Neural cell (in vitro differentiated cells): ENCODE measurements around the gene RAP2A. TPM values are rescaled to one million over a fixed set of nuclear protein-coding genes. Genes with fewer than 3 reads are reported as not detected.

Experiments used
- H2AFZ ChIP-seq: fragments of 200-600, 300-800 bp; sonication (generic), shearing (Covaris generic); 2 replicates; pipeline ENCODE4 v1.6.0; 2014; ENCODE audit warnings: low read depth, mild to moderate bottlenecking, antibody characterized with exemption, low read length, moderate library complexity
- H3F3A ChIP-seq: fragments of 200-600 bp; shearing (Covaris generic); 2 replicates; pipeline ENCODE4 v1.6.1; 2016; ENCODE audit warnings: mild to moderate bottlenecking, moderate library complexity, mixed read lengths, antibody characterized with exemption, low read length; ENCODE audit not compliant: insufficient read depth, poor library complexity, severe bottlenecking
- H3K27ac ChIP-seq: fragments of 200-600, 300-800 bp; sonication (generic), shearing (Covaris generic); 2 replicates; pipeline ENCODE4 v1.5.1; 2014; ENCODE audit warnings: mild to moderate bottlenecking, low read length, moderate library complexity
- H3K27me3 ChIP-seq: fragments of 300-800, 200-600 bp; sonication (generic), shearing (Covaris generic); 2 replicates; pipeline ENCODE4 v1.6.0; 2014; ENCODE audit warnings: mild to moderate bottlenecking, low read depth, low read length, moderate library complexity; ENCODE audit not compliant: insufficient read depth
- H3K36me3 ChIP-seq: fragments of 300-800, 200-600 bp; sonication (generic), shearing (Covaris generic); 2 replicates; pipeline ENCODE4 v1.5.1; 2014; ENCODE audit warnings: mild to moderate bottlenecking, antibody characterized with exemption, low read length, moderate library complexity; ENCODE audit not compliant: insufficient read depth
- H3K4me2 ChIP-seq: fragments of 300-800, 200-600 bp; sonication (generic), shearing (Covaris generic); 2 replicates; pipeline ENCODE4 v1.6.0; 2014; ENCODE audit warnings: mild to moderate bottlenecking, low read length
- H3K4me3 ChIP-seq: fragments of 300-800, 200-600 bp; sonication (generic), shearing (Covaris generic); 2 replicates; pipeline ENCODE4 v1.5.1; 2014; ENCODE audit warnings: mild to moderate bottlenecking, low read length, moderate library complexity
- H3K79me2 ChIP-seq: fragments of 200-600 bp; shearing (Covaris generic); replicated peaks from 2 replicates; pipeline ENCODE4 v1.6.0; 2014; ENCODE audit warnings: mild to moderate bottlenecking, low read length, moderate library complexity; ENCODE audit not compliant: insufficient read depth
- H3K9ac ChIP-seq: fragments of 300-800, 200-600 bp; sonication (generic), shearing (Covaris generic); 2 replicates; pipeline ENCODE4 v1.6.1; 2016; ENCODE audit warnings: mild to moderate bottlenecking, low read length, mixed read lengths
- H3K9me2 ChIP-seq: fragments of 200-600 bp; shearing (Covaris generic); 2 replicates; pipeline ENCODE4 v1.6.1; 2016; ENCODE audit warnings: mild to moderate bottlenecking, low read length, mixed read lengths; ENCODE audit not compliant: insufficient read depth
- H3K9me3 ChIP-seq: fragments of 200-600, 300-800 bp; sonication (generic), shearing (Covaris generic); 2 replicates; pipeline ENCODE4 v1.6.1; 2016; ENCODE audit warnings: mild to moderate bottlenecking, mixed run types, low read length, moderate library complexity, mixed read lengths
- H4K20me1 ChIP-seq: fragments of 200-600 bp; shearing (Covaris generic); 2 replicates; pipeline ENCODE4 v1.6.1; 2016; ENCODE audit warnings: mild to moderate bottlenecking, mixed run types; ENCODE audit not compliant: insufficient read depth
- EP300 ChIP-seq: fragments of 450-650 bp; conservative IDR thresholded peaks from 2 replicates; pipeline ENCODE4 v1.6.1; 2014; ENCODE audit warnings: antibody characterized with exemption, mild to moderate bottlenecking, moderate library complexity; ENCODE audit not compliant: poor library complexity, severe bottlenecking
- EZH2 ChIP-seq: fragments of 200-600, 300-800 bp; shearing (Covaris generic), sonication (generic); IDR thresholded peaks from 2 replicates; pipeline ENCODE4 v1.6.1; 2014; ENCODE audit warnings: antibody characterized with exemption, low read length, borderline replicate concordance, mild to moderate bottlenecking; ENCODE audit not compliant: insufficient read depth, poor library complexity, severe bottlenecking
- MXI1 ChIP-seq: fragments of 450-650 bp; conservative IDR thresholded peaks from 2 replicates; pipeline ENCODE4 v1.6.1; 2014; ENCODE audit warnings: antibody characterized with exemption, mild to moderate bottlenecking; ENCODE audit not compliant: poor library complexity, severe bottlenecking
- POLR2AphosphoS5 ChIP-seq: IDR thresholded peaks from 2 replicates; pipeline ENCODE4 v1.6.1; 2012
- RAD21 ChIP-seq: fragments of 450-650 bp; conservative IDR thresholded peaks from 2 replicates; pipeline ENCODE4 v1.6.1; 2014; ENCODE audit warnings: antibody characterized with exemption, mild to moderate bottlenecking, moderate library complexity
- SMC3 ChIP-seq: fragments of 450-650 bp; conservative IDR thresholded peaks from 2 replicates; pipeline ENCODE4 v1.6.1; 2014; ENCODE audit warnings: antibody characterized with exemption, mild to moderate bottlenecking, moderate library complexity; ENCODE audit not compliant: poor library complexity
- TAF1 ChIP-seq: IDR thresholded peaks from 2 replicates; pipeline ENCODE4 v1.6.1; 2012; ENCODE audit warnings: low read depth
- polyA plus RNA-seq: library from polyadenylated mRNA; depleted of rRNA; stranded (reverse); fragments of >200 nt; gene quantifications from 2 replicates; pipeline ENCODE4 v1.2.3, GENCODE V29; 2014
- TF ChIP-seq, protein P1 (sequence below): fragments of 450-650 bp; IDR thresholded peaks from 2 replicates; pipeline ENCODE4 v1.5.1; 2014; ENCODE audit warnings: antibody characterized with exemption, mild to moderate bottlenecking, moderate library complexity; ENCODE audit not compliant: poor library complexity, severe bottlenecking
- TF ChIP-seq, protein P2 (sequence below): IDR thresholded peaks from 2 replicates; pipeline ENCODE4 v1.6.1; 2012; ENCODE audit warnings: borderline replicate concordance

Gene RAP2A
- polyA plus RNA-seq, 1 donor from 2014 or later = 55.3 TPM

DNA sequence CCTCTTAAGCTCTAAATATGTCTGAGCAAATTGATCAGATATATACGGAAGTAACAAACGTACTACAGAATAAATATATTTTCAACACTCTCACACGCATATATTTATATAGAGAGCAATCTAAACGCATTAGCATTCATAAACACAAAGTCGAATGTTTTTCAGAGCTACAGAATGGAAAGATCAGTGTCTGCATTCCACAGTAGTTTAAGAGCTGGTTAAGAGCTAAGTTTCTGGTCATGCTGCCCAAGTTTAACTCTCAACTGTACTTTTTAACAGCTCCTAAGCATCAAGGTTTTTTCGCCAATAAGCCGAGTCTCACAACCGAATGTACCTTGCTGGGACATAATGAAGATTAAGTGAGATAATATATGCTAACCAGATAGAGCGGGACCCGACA lies 36.7 kb upstream of the RAP2A start:
- Histone ChIP-seq H3K4me3 (no peak overlapping the region), H3K79me2 (no peaks in the 10 kb centered on the region), H3K27me3 (no peaks in the 10 kb centered on the region), H3K4me2 (no peak overlapping the region), H3K27ac (no peak overlapping the region), H3K9me3 (no peaks in the 10 kb centered on the region), H4K20me1 (no peaks in the 10 kb centered on the region), H2AFZ (no peak overlapping the region), H3K9ac (no peak overlapping the region), H3F3A (no peaks in the 10 kb centered on the region), H3K36me3 (no peaks in the 10 kb centered on the region), H3K9me2 (no peaks in the 10 kb centered on the region)
- TF ChIP-seq, protein P1, sequence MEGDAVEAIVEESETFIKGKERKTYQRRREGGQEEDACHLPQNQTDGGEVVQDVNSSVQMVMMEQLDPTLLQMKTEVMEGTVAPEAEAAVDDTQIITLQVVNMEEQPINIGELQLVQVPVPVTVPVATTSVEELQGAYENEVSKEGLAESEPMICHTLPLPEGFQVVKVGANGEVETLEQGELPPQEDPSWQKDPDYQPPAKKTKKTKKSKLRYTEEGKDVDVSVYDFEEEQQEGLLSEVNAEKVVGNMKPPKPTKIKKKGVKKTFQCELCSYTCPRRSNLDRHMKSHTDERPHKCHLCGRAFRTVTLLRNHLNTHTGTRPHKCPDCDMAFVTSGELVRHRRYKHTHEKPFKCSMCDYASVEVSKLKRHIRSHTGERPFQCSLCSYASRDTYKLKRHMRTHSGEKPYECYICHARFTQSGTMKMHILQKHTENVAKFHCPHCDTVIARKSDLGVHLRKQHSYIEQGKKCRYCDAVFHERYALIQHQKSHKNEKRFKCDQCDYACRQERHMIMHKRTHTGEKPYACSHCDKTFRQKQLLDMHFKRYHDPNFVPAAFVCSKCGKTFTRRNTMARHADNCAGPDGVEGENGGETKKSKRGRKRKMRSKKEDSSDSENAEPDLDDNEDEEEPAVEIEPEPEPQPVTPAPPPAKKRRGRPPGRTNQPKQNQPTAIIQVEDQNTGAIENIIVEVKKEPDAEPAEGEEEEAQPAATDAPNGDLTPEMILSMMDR = no peak
- TF ChIP-seq SMC3 = no peak
- no peak for TF ChIP-seq TAF1
- TF ChIP-seq EP300 = no peak
- no peak for TF ChIP-seq EZH2
- no peak for TF ChIP-seq MXI1
- TF ChIP-seq POLR2AphosphoS5 = no peak
- no peak for TF ChIP-seq RAD21
- TF ChIP-seq, protein P2, sequence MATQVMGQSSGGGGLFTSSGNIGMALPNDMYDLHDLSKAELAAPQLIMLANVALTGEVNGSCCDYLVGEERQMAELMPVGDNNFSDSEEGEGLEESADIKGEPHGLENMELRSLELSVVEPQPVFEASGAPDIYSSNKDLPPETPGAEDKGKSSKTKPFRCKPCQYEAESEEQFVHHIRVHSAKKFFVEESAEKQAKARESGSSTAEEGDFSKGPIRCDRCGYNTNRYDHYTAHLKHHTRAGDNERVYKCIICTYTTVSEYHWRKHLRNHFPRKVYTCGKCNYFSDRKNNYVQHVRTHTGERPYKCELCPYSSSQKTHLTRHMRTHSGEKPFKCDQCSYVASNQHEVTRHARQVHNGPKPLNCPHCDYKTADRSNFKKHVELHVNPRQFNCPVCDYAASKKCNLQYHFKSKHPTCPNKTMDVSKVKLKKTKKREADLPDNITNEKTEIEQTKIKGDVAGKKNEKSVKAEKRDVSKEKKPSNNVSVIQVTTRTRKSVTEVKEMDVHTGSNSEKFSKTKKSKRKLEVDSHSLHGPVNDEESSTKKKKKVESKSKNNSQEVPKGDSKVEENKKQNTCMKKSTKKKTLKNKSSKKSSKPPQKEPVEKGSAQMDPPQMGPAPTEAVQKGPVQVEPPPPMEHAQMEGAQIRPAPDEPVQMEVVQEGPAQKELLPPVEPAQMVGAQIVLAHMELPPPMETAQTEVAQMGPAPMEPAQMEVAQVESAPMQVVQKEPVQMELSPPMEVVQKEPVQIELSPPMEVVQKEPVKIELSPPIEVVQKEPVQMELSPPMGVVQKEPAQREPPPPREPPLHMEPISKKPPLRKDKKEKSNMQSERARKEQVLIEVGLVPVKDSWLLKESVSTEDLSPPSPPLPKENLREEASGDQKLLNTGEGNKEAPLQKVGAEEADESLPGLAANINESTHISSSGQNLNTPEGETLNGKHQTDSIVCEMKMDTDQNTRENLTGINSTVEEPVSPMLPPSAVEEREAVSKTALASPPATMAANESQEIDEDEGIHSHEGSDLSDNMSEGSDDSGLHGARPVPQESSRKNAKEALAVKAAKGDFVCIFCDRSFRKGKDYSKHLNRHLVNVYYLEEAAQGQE = no peak

DNA sequence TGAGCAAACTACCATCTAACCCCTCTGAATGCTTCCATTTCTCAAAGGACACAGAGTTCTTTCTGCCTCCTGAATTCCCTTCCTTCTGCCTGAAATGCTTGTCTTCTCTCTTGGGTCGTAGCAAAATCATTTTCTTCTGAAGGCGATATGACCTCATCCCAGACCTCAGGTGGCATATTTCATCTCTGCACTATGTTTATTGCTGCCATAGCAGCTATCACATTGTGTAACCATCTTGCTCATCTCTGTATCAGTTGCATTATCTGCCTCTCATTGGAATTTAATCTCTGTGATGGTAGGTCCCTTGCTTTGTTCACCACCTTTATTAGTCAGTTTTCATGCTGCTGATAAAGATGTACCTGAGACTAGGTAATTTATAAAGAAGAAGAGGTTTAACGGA lies 32.5 kb upstream of the RAP2A start:
- Histone ChIP-seq H3K27ac (no peak overlapping the region), H3K4me2 (no peak overlapping the region), H4K20me1 (no peaks in the 10 kb centered on the region), H3K79me2 (no peaks in the 10 kb centered on the region), H3K9me3 (no peaks in the 10 kb centered on the region), H3F3A (no peaks in the 10 kb centered on the region), H2AFZ (no peak overlapping the region), H3K9ac (no peak overlapping the region), H3K36me3 (no peaks in the 10 kb centered on the region), H3K4me3 (no peak overlapping the region), H3K9me2 (no peaks in the 10 kb centered on the region), H3K27me3 (no peaks in the 10 kb centered on the region)
- TF ChIP-seq EZH2 (no peak), EP300 (no peak), RAD21 (no peak), TAF1 (no peak)
- TF ChIP-seq, protein P1 = no peak
